Measurements from ENCODE around the gene ATP9B. TPM values are rescaled to one million over a fixed set of nuclear protein-coding genes. Genes with fewer than 3 reads are reported as not detected.

Gene ATP9B
- polyA plus RNA-seq, 3 donors, result 7.2 to 20.3 (median 14.0) TPM

DNA sequence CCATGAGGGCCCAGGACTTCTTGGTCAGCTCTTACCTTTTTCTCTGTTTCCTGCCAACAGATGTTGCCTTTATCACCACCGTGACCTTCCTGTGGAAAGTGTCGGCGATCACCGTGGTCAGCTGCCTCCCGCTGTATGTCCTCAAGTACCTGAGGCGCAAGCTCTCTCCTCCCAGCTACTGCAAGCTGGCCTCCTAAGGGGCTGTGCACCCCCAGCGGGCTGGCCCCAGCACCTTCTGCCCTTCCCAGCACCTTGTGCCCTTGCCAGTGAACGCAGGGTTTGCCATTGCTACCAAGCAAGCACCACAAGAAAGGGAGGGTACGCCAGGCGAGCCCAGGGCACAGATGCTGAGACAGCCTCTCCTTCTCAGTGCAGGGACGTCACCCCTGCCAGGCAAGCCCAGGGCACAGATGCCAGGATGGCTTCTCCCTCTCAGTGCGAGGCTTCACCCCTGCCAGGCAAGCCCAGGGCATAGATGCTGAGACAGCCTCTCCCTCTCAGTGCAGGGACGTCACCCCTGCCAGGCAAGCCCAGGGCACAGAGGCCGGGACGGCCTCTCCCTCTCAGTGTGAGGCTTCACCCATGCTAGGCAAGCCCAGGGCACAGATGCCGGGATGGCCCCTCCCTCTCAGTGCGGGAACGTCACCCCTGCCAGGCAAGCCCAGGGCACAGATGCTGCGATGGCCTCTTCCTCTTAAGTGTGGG is 308.1 kb downstream of the ATP9B start:
- 92% methylated on average over 12 of the region's 19 CpGs for WGBS (ENCODE audit: insufficient coverage)

DNA sequence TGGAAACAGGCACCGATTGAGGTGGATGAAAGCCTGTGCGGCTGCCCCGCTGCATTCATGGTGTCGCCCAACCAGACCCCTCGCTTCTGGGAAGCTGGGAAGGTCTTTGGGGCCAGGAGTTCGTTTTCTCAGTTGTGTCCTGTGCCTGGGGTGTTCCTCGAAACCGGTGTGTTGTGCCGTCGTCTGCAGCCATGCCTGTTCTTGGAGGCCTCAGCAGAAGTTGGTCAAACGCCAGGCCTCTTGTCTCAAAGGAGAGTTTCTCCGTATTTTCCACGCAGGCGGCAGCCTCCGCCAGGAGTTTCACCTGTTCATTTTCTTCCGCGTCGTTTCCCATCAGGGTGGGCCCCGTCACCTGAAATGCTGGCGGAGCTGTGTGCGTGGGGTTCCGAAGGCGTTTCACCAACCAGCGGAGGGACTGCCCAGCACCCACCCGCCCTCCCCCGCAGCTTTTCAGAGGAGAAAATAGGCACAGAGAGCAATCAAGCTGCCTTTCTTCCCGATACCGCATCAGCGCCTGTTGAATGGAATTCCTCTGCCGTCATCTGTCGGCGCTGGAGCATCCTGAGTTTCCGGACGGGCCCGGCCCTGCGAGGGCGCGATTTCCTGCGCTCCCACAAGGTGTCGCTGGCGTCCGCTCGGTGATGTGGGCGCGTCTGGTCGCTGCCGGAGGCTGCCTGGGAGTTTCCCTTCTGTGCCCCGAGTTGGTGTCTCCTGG is 309.5 kb downstream of the ATP9B start:
- peaks cover 0 to 2% (median 0%) of the 10 kb centered on the region in 7 donors for H3K9me3 Mint-ChIP-seq
- H3K4me2 ChIP-seq (replicated peaks; ENCODE audit: extremely low read depth, low read length, poor library complexity, severe bottlenecking), result peak overlapping the region; percentile 25
- H3K4me3 ChIP-seq (replicated peaks in 1 of 3; ENCODE audit: low read depth in 2 of 3, low read length in 3 of 3), result no peak overlapping the region
- no peaks in the 10 kb centered on the region for H3K79me2 ChIP-seq (ENCODE audit: insufficient read depth, low read length)
- no peak overlapping the region for H3K27ac ChIP-seq (ENCODE audit: low read depth in 1 of 2, low read length in 2 of 2)
- TF ChIP-seq, protein P1, sequence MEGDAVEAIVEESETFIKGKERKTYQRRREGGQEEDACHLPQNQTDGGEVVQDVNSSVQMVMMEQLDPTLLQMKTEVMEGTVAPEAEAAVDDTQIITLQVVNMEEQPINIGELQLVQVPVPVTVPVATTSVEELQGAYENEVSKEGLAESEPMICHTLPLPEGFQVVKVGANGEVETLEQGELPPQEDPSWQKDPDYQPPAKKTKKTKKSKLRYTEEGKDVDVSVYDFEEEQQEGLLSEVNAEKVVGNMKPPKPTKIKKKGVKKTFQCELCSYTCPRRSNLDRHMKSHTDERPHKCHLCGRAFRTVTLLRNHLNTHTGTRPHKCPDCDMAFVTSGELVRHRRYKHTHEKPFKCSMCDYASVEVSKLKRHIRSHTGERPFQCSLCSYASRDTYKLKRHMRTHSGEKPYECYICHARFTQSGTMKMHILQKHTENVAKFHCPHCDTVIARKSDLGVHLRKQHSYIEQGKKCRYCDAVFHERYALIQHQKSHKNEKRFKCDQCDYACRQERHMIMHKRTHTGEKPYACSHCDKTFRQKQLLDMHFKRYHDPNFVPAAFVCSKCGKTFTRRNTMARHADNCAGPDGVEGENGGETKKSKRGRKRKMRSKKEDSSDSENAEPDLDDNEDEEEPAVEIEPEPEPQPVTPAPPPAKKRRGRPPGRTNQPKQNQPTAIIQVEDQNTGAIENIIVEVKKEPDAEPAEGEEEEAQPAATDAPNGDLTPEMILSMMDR (IDR thresholded peaks at IDR 0.05), result peak; percentile 95
- no peak overlapping the region for H3K9ac ChIP-seq (ENCODE audit: insufficient read depth, low read length, poor library complexity, severe bottlenecking)
- peaks cover 8% of the 10 kb centered on the region for H3K4me1 Mint-ChIP-seq
- H3K4me1 ChIP-seq (ENCODE audit: control insufficient read depth in 1 of 2, insufficient read depth in 2 of 2, low read length in 2 of 2), result peaks cover 4% of the 10 kb centered on the region in 2 donors
- H2AFZ ChIP-seq (ENCODE audit: insufficient read depth, low read depth, low read length, poor library complexity, severe bottlenecking), result no peak overlapping the region
- no peaks in the 10 kb centered on the region for H3K27me3 ChIP-seq (ENCODE audit: control insufficient read depth in 2 of 2, insufficient read depth in 2 of 2, low read length in 2 of 2)
- no peaks in the 10 kb centered on the region for H3K9me3 ChIP-seq (replicated peaks in 1 of 2; ENCODE audit: control insufficient read depth in 1 of 2, insufficient read depth in 1 of 2, low read length in 2 of 2)
- peaks cover 17 to 35% of the 10 kb centered on the region in 2 donors for H3K36me3 ChIP-seq (replicated peaks in 1 of 2; ENCODE audit: control insufficient read depth in 1 of 2, insufficient read depth in 2 of 2, low read length in 2 of 2)
- intact Hi-C loops (cut with micrococcal nuclease), result loop anchor here (1.0 to 2.0 kb wide), 3 partner anchors 150 to 266 kb away; no protein-coding TSS in a partner anchor
- 45% methylated on average over 48 of the region's 48 CpGs for WGBS (ENCODE audit: insufficient coverage)
- peaks cover 0 to 2% (median under 1%) of the 10 kb centered on the region in 3 donors for H3K27me3 Mint-ChIP-seq (ENCODE audit: low read depth in 3 of 3)
- no peak overlapping the region for H3K4me3 Mint-ChIP-seq
- H4K20me1 ChIP-seq (ENCODE audit: insufficient read depth, low read length), result peaks cover 9% of the 10 kb centered on the region
- peak; percentile 62 to 81 (median 63) for DNase-seq
- peak overlapping the region in 1 of 7 donors; percentile 74 for H3K27ac Mint-ChIP-seq
- peaks cover 35 to 54% of the 10 kb centered on the region in 2 donors for H3K36me3 Mint-ChIP-seq

More for the DNA sequence above, 308.1 kb downstream of the ATP9B start:
- H3K27me3 ChIP-seq (ENCODE audit: control insufficient read depth in 2 of 2, insufficient read depth in 2 of 2, low read length in 2 of 2), result no peaks in the 10 kb centered on the region
- H4K20me1 ChIP-seq (ENCODE audit: insufficient read depth, low read length), result peaks cover 9% of the 10 kb centered on the region
- no peak overlapping the region for H2AFZ ChIP-seq (ENCODE audit: insufficient read depth, low read depth, low read length, poor library complexity, severe bottlenecking)
- H3K9ac ChIP-seq (ENCODE audit: insufficient read depth, low read length, poor library complexity, severe bottlenecking), result no peak overlapping the region
- no peak overlapping the region for H3K27ac Mint-ChIP-seq
- DNase-seq, result no peak
- TF ChIP-seq, protein P1 (IDR thresholded peaks at IDR 0.05), result no peak
- H3K9me3 Mint-ChIP-seq, result peaks cover 0 to 2% (median 0%) of the 10 kb centered on the region in 7 donors
- peaks cover 17 to 36% of the 10 kb centered on the region in 2 donors for H3K36me3 ChIP-seq (replicated peaks in 1 of 2; ENCODE audit: control insufficient read depth in 1 of 2, insufficient read depth in 2 of 2, low read length in 2 of 2)
- peaks cover 4% of the 10 kb centered on the region in 2 donors for H3K4me1 ChIP-seq (ENCODE audit: control insufficient read depth in 1 of 2, insufficient read depth in 2 of 2, low read length in 2 of 2)
- H3K36me3 Mint-ChIP-seq, result peaks cover 43 to 63% of the 10 kb centered on the region in 2 donors
- intact Hi-C loops (cut with micrococcal nuclease), result no loop called here
- H3K4me3 ChIP-seq (replicated peaks in 1 of 3; ENCODE audit: low read depth in 2 of 3, low read length in 3 of 3), result no peak overlapping the region
- no peaks in the 10 kb centered on the region for H3K9me3 ChIP-seq (replicated peaks in 1 of 2; ENCODE audit: control insufficient read depth in 1 of 2, insufficient read depth in 1 of 2, low read length in 2 of 2)
- no peak overlapping the region for H3K27ac ChIP-seq (ENCODE audit: low read depth in 1 of 2, low read length in 2 of 2)
- no peaks in the 10 kb centered on the region for H3K79me2 ChIP-seq (ENCODE audit: insufficient read depth, low read length)
- peaks cover 8% of the 10 kb centered on the region for H3K4me1 Mint-ChIP-seq
- no peak overlapping the region for H3K4me2 ChIP-seq (replicated peaks; ENCODE audit: extremely low read depth, low read length, poor library complexity, severe bottlenecking)
- H3K27me3 Mint-ChIP-seq (ENCODE audit: low read depth in 3 of 3), result peaks cover 0 to 2% (median 0%) of the 10 kb centered on the region in 3 donors
- no peak overlapping the region for H3K4me3 Mint-ChIP-seq

Measured in CD14-positive monocyte (primary cell).